Hematopoietic multipotent progenitor cell treated with erythropoietin and hydrocortisone succinate and interleukin-3 and kit ligand, for 4 days (in vitro differentiated cells): Measurements from ENCODE around the gene SPINT4.

Experiments
- DNase-seq: peaks from one replicate; pipeline ENCODE4 v3.0.0-alpha.2; 2015

The SPINT4 gene

DNA sequence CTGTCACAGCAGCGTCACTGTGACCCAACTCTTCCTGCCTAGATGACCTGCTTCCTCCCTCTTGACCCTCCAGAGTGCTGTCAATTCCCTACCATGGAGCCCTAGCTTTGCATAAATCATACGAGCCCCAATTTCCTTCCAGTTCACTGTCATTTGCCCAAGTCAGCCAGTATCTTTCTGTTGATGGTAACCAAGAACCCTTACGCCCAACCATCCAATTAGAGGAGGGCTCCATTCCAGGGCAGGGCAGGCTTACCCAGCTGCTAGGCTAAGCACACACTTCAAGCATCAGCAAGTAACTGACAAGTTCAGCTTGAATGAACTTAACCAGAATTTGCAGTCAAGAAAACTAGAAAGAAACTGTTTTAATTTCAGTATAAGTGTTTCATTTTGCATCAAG, 43.8 kb downstream of the SPINT4 start:
- no peak for DNase-seq

DNA sequence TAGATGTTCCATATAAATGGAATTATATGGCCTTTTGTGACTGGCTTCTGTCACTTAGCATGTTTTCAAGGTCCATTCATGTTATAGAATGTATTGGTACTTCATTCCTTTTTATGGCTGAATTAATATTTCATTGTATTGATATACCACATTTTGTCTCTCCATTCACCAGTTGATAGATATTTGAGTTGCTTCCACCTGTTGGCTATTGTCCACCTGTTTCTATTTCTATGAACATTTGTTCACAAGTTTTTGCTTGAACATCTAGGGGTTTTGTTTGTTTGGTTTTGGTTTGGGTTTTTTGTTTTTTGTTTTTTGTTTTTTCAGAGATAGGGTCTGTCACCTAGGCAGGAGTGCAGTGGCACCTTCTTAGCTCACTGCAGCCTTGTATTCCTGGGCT, 46.3 kb downstream of the SPINT4 start:
- DNase-seq: no peak

DNA sequence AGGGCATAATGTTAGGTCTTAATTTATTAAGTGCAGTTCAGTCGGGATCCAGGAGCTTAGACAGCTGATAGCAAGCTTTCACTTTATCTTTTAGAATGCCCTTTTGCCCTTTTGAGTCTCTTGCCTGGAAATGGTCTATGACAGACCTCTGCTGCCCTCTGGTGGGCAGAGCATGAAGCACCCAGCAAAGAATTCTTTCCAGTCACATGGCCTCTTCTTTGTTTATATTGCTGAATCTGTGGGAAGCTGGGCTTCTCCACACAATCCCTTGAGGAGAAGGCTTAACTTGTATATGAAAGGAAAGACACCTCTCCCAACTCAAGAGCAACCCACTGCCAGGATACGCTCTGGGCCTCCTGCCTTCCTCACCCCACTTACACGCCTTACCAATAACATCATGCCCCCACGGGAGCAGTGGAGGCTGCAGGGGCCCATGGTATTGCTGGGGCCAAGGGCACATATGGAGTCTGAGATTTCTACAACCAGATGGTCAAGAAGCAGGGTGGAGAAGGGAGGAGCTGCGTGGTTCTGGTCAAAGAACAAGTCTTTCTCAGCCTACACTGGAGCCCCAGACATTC, 49.1 kb downstream of the SPINT4 start:
- DNase-seq: peak; percentile 91

DNA sequence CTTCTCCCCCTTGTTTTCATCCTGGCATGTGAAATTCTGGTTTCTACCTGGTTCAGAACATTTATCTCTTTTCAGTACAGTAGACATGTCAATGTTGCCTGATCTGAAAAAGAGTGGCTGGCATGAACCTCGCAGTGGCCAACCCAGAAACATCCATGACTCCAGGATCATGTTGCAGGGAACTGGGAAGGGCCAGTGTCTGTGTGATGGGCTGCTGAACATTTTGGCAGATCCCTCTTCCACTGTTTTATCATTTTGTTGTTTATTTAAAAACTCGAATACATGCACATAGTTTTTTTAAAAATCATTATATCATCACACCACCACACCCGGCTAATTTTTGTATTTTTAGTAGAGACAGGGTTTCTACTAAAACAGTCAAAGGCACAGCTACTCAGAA, 50.5 kb downstream of the SPINT4 start:
- DNase-seq: no peak

DNA sequence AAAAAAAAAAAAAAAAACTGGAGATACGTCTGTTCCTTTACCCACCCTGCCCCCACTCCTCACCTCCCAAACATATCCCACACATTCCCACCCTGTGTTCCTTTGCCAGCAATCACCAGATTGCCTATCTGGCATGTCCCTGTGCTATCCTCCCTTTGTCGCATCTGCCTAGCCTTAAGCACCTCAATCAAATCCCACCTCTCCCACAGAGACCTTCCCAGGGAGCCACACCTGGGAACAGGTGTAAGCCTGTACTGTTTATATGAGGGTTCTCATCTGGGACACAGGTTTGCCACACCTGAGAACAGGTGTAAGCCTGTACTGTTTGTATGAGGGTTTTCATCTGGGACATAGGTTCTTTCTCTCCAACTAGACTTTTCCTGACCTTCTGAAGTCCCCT, 52.8 kb downstream of the SPINT4 start:
- no peak for DNase-seq

DNA sequence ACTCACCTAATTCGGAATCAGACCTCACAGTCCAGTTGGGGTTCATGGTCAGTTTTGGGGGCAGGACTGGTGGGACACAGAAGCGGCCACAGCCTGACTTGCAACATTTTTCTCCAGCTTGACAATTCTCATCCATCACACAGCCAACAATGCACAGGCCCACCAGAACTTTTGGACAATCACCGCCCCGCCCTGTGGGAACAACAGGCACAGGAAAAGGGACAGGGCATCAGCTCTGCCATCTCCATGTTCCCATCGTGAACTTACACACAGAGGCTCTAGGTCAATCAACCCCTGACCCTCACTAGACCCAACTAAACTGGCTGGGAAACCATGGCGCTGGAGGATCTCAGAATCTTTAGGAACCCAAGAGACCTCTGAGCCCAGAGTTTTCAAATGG, 53.3 kb downstream of the SPINT4 start:
- DNase-seq: no peak
